HCT116 (cell line): ENCODE data around the gene TMCC1. TPM values are rescaled to one million over a fixed set of nuclear protein-coding genes. Genes with fewer than 3 reads are reported as not detected.

Experiments used
- ATAC-seq: fragments of 200-7000 bp; cut with Tn5 transposase; 2 replicates; pipeline ENCODE4 v1.9.1; 2020; ENCODE audit warnings: mild to moderate bottlenecking, moderate library complexity
- BruUV-seq: library from RNA; stranded (reverse); fragments of 400-500 nt; replicated peaks from 2 replicates; lab custom pipeline; 2021; lab: Mats Ljungman, UMichigan
- CTCF ChIA-PET: fragments of 300-600 bp; sonication (Branson Sonifier 250); formaldehyde crosslinking; loops from one replicate; lab custom pipeline; 2021; ENCODE audit warnings: antibody characterized with exemption; lab: Charles Lee
- POLR2A ChIA-PET: fragments of 300-600, 350-600 bp; sonication (Branson Sonifier 250); formaldehyde crosslinking; loops from one replicate; lab custom pipeline; 2021; ENCODE audit warnings: antibody characterized with exemption; lab: Charles Lee
- RAD21 ChIA-PET, 2 experiments: fragments of 300-600 bp; sonication (Branson Sonifier 250); formaldehyde crosslinking; loops; one replicate each; lab custom pipeline; 2023; ENCODE audit warnings: low total read pairs in 2 of 2; ENCODE audit not compliant: uncharacterized antibody in 2 of 2, unreplicated experiment in 2 of 2, low non-redundant PET in 1 of 2; lab: Charles Lee
- DNase-seq: peaks from one replicate; pipeline ENCODE4 v3.0.0-alpha.2; 2010; ENCODE audit warnings: low read depth, low spot score
- H2AFZ ChIP-seq: fragments of 200-600 bp; shearing (Covaris generic), sonication (generic); 2 replicates; pipeline ENCODE4 v1.6.1; 2017; ENCODE audit warnings: low read depth, mixed run types, mixed read lengths, antibody characterized with exemption, low read length; ENCODE audit not compliant: poor library complexity, severe bottlenecking
- H3K27ac ChIP-seq: 2 replicates; pipeline ENCODE4 v1.5.1; 2012; ENCODE audit warnings: low read depth, low read length
- H3K27me3 ChIP-seq: fragments of 200-600 bp; sonication (generic); 2 replicates; pipeline ENCODE4 v1.6.1; 2016; ENCODE audit warnings: mixed run types, low read length, mixed read lengths; ENCODE audit not compliant: insufficient read depth
- H3K36me3 ChIP-seq, 2 experiments: fragments of 200-500 bp in 1 of 2; fragments of 200-600 bp in 1 of 2; sonication (Bioruptor generic) in 1 of 2; sonication (generic) in 1 of 2; 2 replicates each; pipeline versions ENCODE4 v1.5.1 to v1.6.1; 2014 to 2016; ENCODE audit warnings: low read length in 2 of 2, inconsistent platforms in 1 of 2, mixed read lengths in 1 of 2, mixed run types in 1 of 2; ENCODE audit not compliant: insufficient read depth in 2 of 2, control insufficient read depth in 1 of 2
- H3K4me1 ChIP-seq, 2 experiments: fragments of 200-600 bp in 1 of 2; sonication (generic) in 1 of 2; 2 replicates each; pipeline versions ENCODE4 v1.5.1 to v1.6.1; 2012 to 2017; ENCODE audit warnings: low read length in 2 of 2, inconsistent platforms in 1 of 2, mild to moderate bottlenecking in 1 of 2, mixed read lengths in 1 of 2, mixed run types in 1 of 2, moderate library complexity in 1 of 2; ENCODE audit not compliant: insufficient read depth in 2 of 2, control insufficient read depth in 1 of 2
- H3K4me2 ChIP-seq: fragments of 200-600 bp; sonication (generic); 2 replicates; pipeline ENCODE4 v1.6.1; 2017; ENCODE audit warnings: mixed run types, low read length, mixed read lengths
- H3K4me3 ChIP-seq, 2 experiments: fragments of 200-600 bp in 1 of 2; sonication (generic) in 1 of 2; replicated peaks in 1 of 2; 2 replicates each; pipeline ENCODE4 v1.5.1; 2011 to 2016; ENCODE audit warnings: low read length in 2 of 2, control low read depth in 1 of 2, low read depth in 1 of 2, mild to moderate bottlenecking in 1 of 2, mixed read lengths in 1 of 2, mixed run types in 1 of 2
- H3K79me2 ChIP-seq: fragments of 200-600 bp; sonication (generic); 2 replicates; pipeline ENCODE4 v1.6.1; 2017; ENCODE audit warnings: mild to moderate bottlenecking, mixed run types, low read length, moderate library complexity, mixed read lengths; ENCODE audit not compliant: insufficient read depth
- H3K9ac ChIP-seq: fragments of 200-600 bp; sonication (generic); 2 replicates; pipeline ENCODE4 v1.6.1; 2016; ENCODE audit warnings: low read length, mixed read lengths
- H3K9me2 ChIP-seq: fragments of 200-600 bp; sonication (generic), shearing (Covaris generic); 2 replicates; pipeline ENCODE4 v1.6.1; 2017; ENCODE audit warnings: mixed run types, mild to moderate bottlenecking, moderate library complexity; ENCODE audit not compliant: insufficient read depth
- H3K9me3 ChIP-seq, 2 experiments: fragments of 200-500 bp in 1 of 2; fragments of 200-600 bp in 1 of 2; sonication (Bioruptor generic) in 1 of 2; sonication (generic) in 1 of 2; 2 replicates each; pipeline ENCODE4 v1.6.1; 2014 to 2017; ENCODE audit warnings: low read length in 2 of 2, mixed read lengths in 2 of 2, inconsistent platforms in 1 of 2, low read depth in 1 of 2, mild to moderate bottlenecking in 1 of 2, mixed run types in 1 of 2, moderate library complexity in 1 of 2; ENCODE audit not compliant: control insufficient read depth in 1 of 2, insufficient read depth in 1 of 2
- H4K20me1 ChIP-seq: fragments of 200-600 bp; sonication (generic), shearing (Covaris generic); 2 replicates; pipeline ENCODE4 v1.6.1; 2017; ENCODE audit warnings: mixed run types, mild to moderate bottlenecking, moderate library complexity; ENCODE audit not compliant: insufficient read depth
- CBX3 ChIP-seq: IDR thresholded peaks from 2 replicates; pipeline ENCODE4 v1.6.1; 2012; ENCODE audit warnings: low read depth
- CEBPB ChIP-seq: IDR thresholded peaks from 2 replicates; pipeline ENCODE4 v1.6.1; 2012; ENCODE audit warnings: low read depth
- EGR1 ChIP-seq: IDR thresholded peaks from 2 replicates; pipeline ENCODE4 v1.6.1; 2012; ENCODE audit warnings: low read depth
- ELF1 ChIP-seq: IDR thresholded peaks from 2 replicates; pipeline ENCODE4 v1.6.1; 2012; ENCODE audit warnings: low read depth, borderline replicate concordance
- EZH2phosphoT487 ChIP-seq: fragments of 200-600 bp; IDR thresholded peaks from 2 replicates; pipeline ENCODE4 v1.6.1; 2018; ENCODE audit warnings: antibody characterized with exemption, borderline replicate concordance
- FOSL1 ChIP-seq: IDR thresholded peaks from 2 replicates; pipeline ENCODE4 v1.6.1; 2012; ENCODE audit warnings: low read depth
- JUND ChIP-seq: IDR thresholded peaks from 2 replicates; pipeline ENCODE4 v1.6.1; 2012
- MAX ChIP-seq: IDR thresholded peaks from 2 replicates; pipeline ENCODE4 v1.6.1; 2012
- POLR2A ChIP-seq: IDR thresholded peaks from 2 replicates; pipeline ENCODE4 v1.7.0; 2011; ENCODE audit warnings: borderline replicate concordance; ENCODE audit not compliant: insufficient read depth, insufficient read length; ENCODE audit errors: extremely low read depth
- POLR2AphosphoS5 ChIP-seq: IDR thresholded peaks from 2 replicates; pipeline ENCODE4 v1.6.1; 2011; ENCODE audit warnings: mild to moderate bottlenecking, low read depth, low read length, moderate library complexity
- REST ChIP-seq: IDR thresholded peaks from 2 replicates; pipeline ENCODE4 v1.6.1; 2012; ENCODE audit warnings: low read depth
- SP1 ChIP-seq: IDR thresholded peaks from 2 replicates; pipeline ENCODE4 v1.6.1; 2012; ENCODE audit warnings: low read depth
- SRF ChIP-seq: IDR thresholded peaks from 2 replicates; pipeline ENCODE4 v1.6.1; 2012; ENCODE audit warnings: low read depth
- TCF7L2 ChIP-seq: IDR thresholded peaks from 2 replicates; pipeline ENCODE4 v1.7.0; 2011; ENCODE audit warnings: borderline replicate concordance, inconsistent platforms; ENCODE audit not compliant: insufficient read depth, insufficient read length; ENCODE audit errors: extremely low read depth
- YY1 ChIP-seq: IDR thresholded peaks from 2 replicates; pipeline ENCODE4 v1.6.1; 2011; ENCODE audit warnings: low read length, low read depth, moderate library complexity, mild to moderate bottlenecking; ENCODE audit not compliant: insufficient replicate concordance; ENCODE audit errors: extremely low read depth
- ZFX ChIP-seq: fragments of 450-650 bp; IDR thresholded peaks from 2 replicates; pipeline ENCODE4 v1.6.1; 2017
- ZNF274 ChIP-seq: fragments of 200-500 bp; sonication (Bioruptor generic); IDR thresholded peaks from 2 replicates; pipeline ENCODE4 v1.6.1; 2014; ENCODE audit warnings: mild to moderate bottlenecking, low read depth, low read length, inconsistent platforms
- intact Hi-C: fragments of 100-400 bp; cut with micrococcal nuclease; formaldehyde crosslinking; loops from 2 replicates; pipeline ENCODE4 v1.10.0; 2022
- total RNA-seq: library from RNA; stranded (reverse); gene quantifications from one replicate; pipeline ENCODE4 v1.2.1, GENCODE V29; 2021; ENCODE audit not compliant: unreplicated experiment

TMCC1 gene
- total RNA-seq, 1 experiment from 2014 or later: 32.5 TPM

GRCh38 chr3:129703913-129704312 lies 189.6 kb downstream of the TMCC1 start:
- Histone ChIP-seq H3K27ac (no peak overlapping the region), H3K36me3 (no peaks in the 10 kb centered on the region), H3K79me2 (no peaks in the 10 kb centered on the region; the same call in 1 of the 2 replicates), H2AFZ (no peak overlapping the region), H3K4me1 (no peaks in the 10 kb centered on the region; a peak in 1 of 4 replicates), H3K9me3 (no peaks in the 10 kb centered on the region), H3K4me3 (no peak overlapping the region), H4K20me1 (no peaks in the 10 kb centered on the region), H3K4me2 (no peak overlapping the region), H3K27me3 (no peaks in the 10 kb centered on the region), H3K9me2 (no peaks in the 10 kb centered on the region), H3K9ac (no peak overlapping the region)
- no peak for ATAC-seq
- ChIA-PET CTCF (no interaction called here), RAD21 (no interaction called here), POLR2A (no interaction called here)
- intact Hi-C loops: no loop called here
- no peak for DNase-seq
- BruUV-seq: no TSS peak
- TF ChIP-seq CBX3: no peak
- no peak for TF ChIP-seq SP1
- no peak for TF ChIP-seq EZH2phosphoT487
- no peak for TF ChIP-seq MAX
- TF ChIP-seq TCF7L2: no peak
- TF ChIP-seq EGR1: no peak
- no peak for TF ChIP-seq CEBPB
- no peak for TF ChIP-seq YY1
- no peak for TF ChIP-seq POLR2A

GRCh38 chr3:129702934-129703712 lies 190.4 kb downstream of the TMCC1 start:
- no peak for DNase-seq
- TF ChIP-seq MAX: no peak
- TF ChIP-seq ELF1: no peak
- no peak for TF ChIP-seq POLR2AphosphoS5
- TF ChIP-seq REST: no peak
- TF ChIP-seq FOSL1: no peak
- TF ChIP-seq SRF: no peak
- TF ChIP-seq EZH2phosphoT487: no peak
- no peak for TF ChIP-seq ZNF274
- no peak for TF ChIP-seq ZFX
- TF ChIP-seq JUND: no peak

More at GRCh38 chr3:129702934-129703712, 190.4 kb downstream of the TMCC1 start:
- H3K36me3 ChIP-seq: no peaks in the 10 kb centered on the region
- H3K4me2 ChIP-seq: no peak overlapping the region
- CTCF ChIA-PET: no interaction called here
- H3K27me3 ChIP-seq: no peaks in the 10 kb centered on the region
- H3K4me1 ChIP-seq: no peaks in the 10 kb centered on the region; a peak in 1 of 4 replicates
- no TSS peak for BruUV-seq
- no peak for ATAC-seq
- no peaks in the 10 kb centered on the region for H3K9me2 ChIP-seq
- POLR2A ChIA-PET: no interaction called here
- no peak overlapping the region for H3K4me3 ChIP-seq
- no peaks in the 10 kb centered on the region for H3K9me3 ChIP-seq
- no peaks in the 10 kb centered on the region; the same call in 1 of the 2 replicates for H3K79me2 ChIP-seq
- H3K27ac ChIP-seq: no peak overlapping the region
- H4K20me1 ChIP-seq: no peaks in the 10 kb centered on the region
- H2AFZ ChIP-seq: no peak overlapping the region
- no peak overlapping the region for H3K9ac ChIP-seq
- intact Hi-C loops: no loop called here
- RAD21 ChIA-PET: no interaction called here
